Stomach (tissue), 4 donors: ENCODE data around the gene HSPA5.
"Not testable (repeated sequence)": the region's sequence is repeated elsewhere in the genome, so short reads cannot be mapped to it uniquely, and the experiment has no call there.

Experiments used
- EP300 ChIP-seq: sonication (generic); formaldehyde crosslinking; IDR thresholded peaks from one replicate; pipeline ENCODE4 v1.6.1; 2017; ENCODE audit warnings: antibody characterized with exemption
- POLR2A ChIP-seq, 4 donors: fragments of 450-650 bp; IDR thresholded peaks; one replicate each; pipeline ENCODE4 v1.6.1; 2016; ENCODE audit warnings: antibody characterized with exemption in 4 of 4, control low read depth in 2 of 4, mild to moderate bottlenecking in 1 of 4, moderate library complexity in 1 of 4
- POLR2AphosphoS5 ChIP-seq, 3 donors: sonication (generic); formaldehyde crosslinking; IDR thresholded peaks; one replicate each; pipeline ENCODE4 v1.6.1; 2016; ENCODE audit warnings: antibody characterized with exemption in 3 of 3
- TF ChIP-seq, protein P1 (sequence below), 7 experiments: fragments of 450-650 bp in 4 of 7; fragments of 200-600 bp in 3 of 7; sonication (generic) in 3 of 7; IDR thresholded peaks; one replicate each; pipeline ENCODE4 v1.5.1; 2016 to 2019; ENCODE audit warnings: antibody characterized with exemption in 7 of 7, control low read depth in 2 of 7, mild to moderate bottlenecking in 1 of 7

DNA sequence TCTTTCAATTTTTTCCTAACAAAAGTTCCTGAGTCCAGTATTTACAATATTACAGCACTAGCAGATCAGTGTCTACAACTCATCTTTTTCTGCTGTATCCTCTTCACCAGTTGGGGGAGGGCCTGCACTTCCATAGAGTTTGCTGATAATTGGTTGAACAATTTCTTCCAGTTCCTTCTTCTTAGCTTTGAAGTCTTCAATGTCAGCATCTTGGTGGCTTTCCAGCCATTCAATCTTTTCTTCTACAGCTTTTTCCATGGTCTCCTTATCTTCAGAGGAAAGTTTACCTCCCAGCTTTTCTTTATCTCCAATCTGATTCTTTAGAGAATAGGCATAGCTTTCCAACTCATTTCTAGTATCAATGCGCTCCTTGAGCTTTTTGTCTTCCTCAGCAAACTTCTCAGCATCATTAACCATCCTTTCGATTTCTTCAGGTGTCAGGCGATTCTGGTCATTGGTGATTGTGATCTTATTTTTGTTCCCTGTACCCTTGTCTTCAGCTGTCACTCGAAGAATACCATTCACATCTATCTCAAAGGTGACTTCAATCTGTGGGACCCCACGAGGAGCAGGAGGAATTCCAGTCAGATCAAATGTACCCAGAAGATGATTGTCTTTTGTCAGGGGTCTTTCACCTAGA lies 4.5 kb downstream of the HSPA5 start:
- TF ChIP-seq POLR2A (IDR thresholded peaks at IDR 0.05); POLR2AphosphoS5 (IDR thresholded peaks at IDR 0.05); EP300: not testable (repeated sequence)
- TF ChIP-seq, protein P1, sequence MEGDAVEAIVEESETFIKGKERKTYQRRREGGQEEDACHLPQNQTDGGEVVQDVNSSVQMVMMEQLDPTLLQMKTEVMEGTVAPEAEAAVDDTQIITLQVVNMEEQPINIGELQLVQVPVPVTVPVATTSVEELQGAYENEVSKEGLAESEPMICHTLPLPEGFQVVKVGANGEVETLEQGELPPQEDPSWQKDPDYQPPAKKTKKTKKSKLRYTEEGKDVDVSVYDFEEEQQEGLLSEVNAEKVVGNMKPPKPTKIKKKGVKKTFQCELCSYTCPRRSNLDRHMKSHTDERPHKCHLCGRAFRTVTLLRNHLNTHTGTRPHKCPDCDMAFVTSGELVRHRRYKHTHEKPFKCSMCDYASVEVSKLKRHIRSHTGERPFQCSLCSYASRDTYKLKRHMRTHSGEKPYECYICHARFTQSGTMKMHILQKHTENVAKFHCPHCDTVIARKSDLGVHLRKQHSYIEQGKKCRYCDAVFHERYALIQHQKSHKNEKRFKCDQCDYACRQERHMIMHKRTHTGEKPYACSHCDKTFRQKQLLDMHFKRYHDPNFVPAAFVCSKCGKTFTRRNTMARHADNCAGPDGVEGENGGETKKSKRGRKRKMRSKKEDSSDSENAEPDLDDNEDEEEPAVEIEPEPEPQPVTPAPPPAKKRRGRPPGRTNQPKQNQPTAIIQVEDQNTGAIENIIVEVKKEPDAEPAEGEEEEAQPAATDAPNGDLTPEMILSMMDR (IDR thresholded peaks at IDR 0.05) = not testable (repeated sequence)
